Measurements from ENCODE around the gene MMP20. TPM values are rescaled to one million over a fixed set of nuclear protein-coding genes. Genes with fewer than 3 reads are reported as not detected.

Gene MMP20
- not detected for total RNA-seq

GRCh38 chr11:102625177-102625576, at the start of gene MMP20:
Gene MMP20 (minus strand): TSS chr11:102625332. CDS start chr11:102625319, 13 bp downstream.

GRCh38 chr11:102530558-102530957, 94.6 kb downstream of the MMP20 start, which contains the start of gene MMP7:
Gene MMP7 (minus strand): TSS chr11:102530747. CDS start chr11:102530700, 47 bp downstream.

Other genes with a start within 250 kb of the MMP20 start
- gene TMEM123, start 172.6 kb downstream of the MMP20 start, total RNA-seq = 10 to 100 TPM; 48.5 to 87.9 TPM
- under 1 TPM in 1 of 2 donors, not detected in 1; 0.34 TPM for gene MMP7, start 94.6 kb downstream of the MMP20 start, total RNA-seq
- gene MMP27, start 80.4 kb upstream of the MMP20 start, total RNA-seq = not detected
- 10 to 100 TPM; 12.0 to 37.3 TPM for gene MMP8, start 99.6 kb upstream of the MMP20 start, total RNA-seq
- under 1 TPM in 1 of 2 donors, not detected in 1; under 0.01 TPM for gene MMP10, start 155.3 kb upstream of the MMP20 start, total RNA-seq
- 100 to 1,000 TPM in 1 of 2 donors, under 1 TPM in 1; under 0.01 to 114 TPM for gene MMP1, start 172.8 kb upstream of the MMP20 start, total RNA-seq
- gene MMP3, start 218.3 kb upstream of the MMP20 start, total RNA-seq = under 1 TPM in 1 of 2 donors, not detected in 1; under 0.01 TPM
- not detected for gene MMP12, start 249.7 kb upstream of the MMP20 start, total RNA-seq